PFSK-1 (cell line): ENCODE measurements around the gene RNASEH1.

Experiments used
- FOXP2 ChIP-seq: optimal IDR thresholded peaks from 2 replicates; pipeline ENCODE3; 2011; ENCODE audit warnings: borderline replicate concordance, control low read depth, inconsistent platforms; ENCODE audit not compliant: insufficient read depth; ENCODE audit errors: extremely low read length, extremely low read depth
- POLR2AphosphoS5 ChIP-seq: IDR thresholded peaks from 2 replicates; pipeline ENCODE4 v1.6.1; 2012; ENCODE audit warnings: low read depth, mild to moderate bottlenecking, control low read depth, low read length, moderate library complexity
- REST ChIP-seq, 2 experiments: IDR thresholded peaks; 2 replicates each; pipeline versions ENCODE4 v1.6.1 to v1.8.0; 2011 to 2012; ENCODE audit warnings: low read depth in 2 of 2, low read length in 2 of 2, control low read depth in 1 of 2, inconsistent platforms in 1 of 2, mild to moderate bottlenecking in 1 of 2, moderate library complexity in 1 of 2; ENCODE audit not compliant: insufficient read depth in 1 of 2
- TAF1 ChIP-seq: IDR thresholded peaks from 2 replicates; pipeline ENCODE4 v1.6.1; 2012; ENCODE audit warnings: low read length, control low read depth, borderline replicate concordance; ENCODE audit not compliant: insufficient read depth

- TF ChIP-seq POLR2AphosphoS5, result no peak
- no peak for TF ChIP-seq REST (IDR thresholded peaks at IDR 0.05; ENCODE audit: insufficient read depth in 1 of 2, low read depth in 2 of 2, low read length in 2 of 2)
- TF ChIP-seq TAF1, result no peak
- no peak for TF ChIP-seq FOXP2
Observed at GRCh38 chr2:3520591-3520990, 37.5 kb downstream of the RNASEH1 start.
